Measurements from ENCODE around the gene EPB41L4B.
"Not testable (repeated sequence)": the region's sequence is repeated elsewhere in the genome, so short reads cannot be mapped to it uniquely, and the experiment has no call there.

EPB41L4B gene

DNA sequence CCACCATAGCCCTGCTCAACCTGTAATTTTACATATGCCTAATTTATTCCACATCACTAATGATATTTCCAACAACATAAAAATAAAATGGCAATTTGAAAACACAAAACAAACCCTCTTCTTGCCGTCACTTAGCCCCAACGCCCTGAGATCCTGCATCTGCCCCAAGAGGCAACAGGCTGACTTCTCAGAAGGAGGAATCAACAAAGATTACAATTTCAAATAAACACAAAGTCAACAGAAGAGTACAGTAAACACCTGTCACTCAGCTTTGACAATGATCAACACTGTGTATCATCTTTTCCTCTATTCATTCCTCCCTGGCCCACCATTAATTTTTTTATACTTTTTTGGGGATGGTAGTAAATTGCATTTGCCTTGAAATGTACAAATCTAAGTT is 19.8 kb downstream of the EPB41L4B start:
- DNase-seq (ENCODE audit: low read depth in 2 of 3, low spot score in 2 of 3), result no peak

DNA sequence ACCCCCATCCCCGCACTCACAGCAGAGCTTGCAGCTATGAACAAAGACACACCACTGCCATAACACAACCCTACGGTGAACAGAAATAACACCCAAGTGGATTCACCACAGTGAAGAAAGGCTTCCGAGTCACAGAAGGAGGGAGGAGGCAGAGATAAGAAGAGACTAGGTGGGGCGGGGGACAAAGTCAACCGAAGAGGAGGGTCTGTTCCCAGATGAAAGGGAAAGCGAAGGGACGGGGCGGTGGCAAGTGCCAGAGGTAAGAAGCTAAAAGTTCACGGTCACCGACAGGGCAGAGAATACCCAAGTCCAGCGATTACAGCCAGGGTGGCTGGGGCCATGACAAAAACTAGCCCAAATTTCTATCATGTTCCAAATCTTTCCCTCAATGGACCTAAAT is 21.0 kb downstream of the EPB41L4B start:
- no peak for DNase-seq (ENCODE audit: low read depth in 2 of 3, low spot score in 2 of 3)

- no peak for DNase-seq (ENCODE audit: low read depth in 2 of 3, low spot score in 2 of 3)
These were observed 23.0 kb downstream of the EPB41L4B start for GRCh38 chr9:109297899-109298298.

GRCh38 chr9:109295221-109296130 is 25.4 kb downstream of the EPB41L4B start:
- DNase-seq (ENCODE audit: low read depth in 2 of 3, low spot score in 2 of 3), result no peak

GRCh38 chr9:109290385-109290784 is 30.5 kb downstream of the EPB41L4B start:
- no peak for DNase-seq (ENCODE audit: low read depth in 2 of 3, low spot score in 2 of 3)

- no peak for DNase-seq (ENCODE audit: low read depth in 2 of 3, low spot score in 2 of 3)
These were observed 30.9 kb downstream of the EPB41L4B start for GRCh38 chr9:109289931-109290330.

DNA sequence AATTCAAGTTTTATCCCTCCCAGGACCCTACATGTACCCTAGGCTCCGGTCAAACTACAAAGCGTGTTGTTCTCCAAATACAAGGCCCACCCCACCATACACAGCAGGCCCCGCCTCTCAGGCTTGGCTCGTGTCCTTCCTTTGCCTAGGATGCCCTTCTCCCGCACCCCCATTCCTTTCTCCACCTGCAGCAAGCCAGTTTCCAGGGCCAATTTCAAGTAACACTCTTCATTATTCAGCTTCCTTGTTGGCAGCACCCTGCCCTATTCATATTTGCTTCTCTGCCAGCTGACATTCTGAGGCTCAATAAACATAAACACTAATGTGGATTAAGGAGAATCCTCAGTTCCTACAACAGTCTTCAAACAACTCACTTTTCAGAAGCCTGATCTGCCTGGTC is 31.7 kb downstream of the EPB41L4B start:
- no peak for DNase-seq (ENCODE audit: low read depth in 2 of 3, low spot score in 2 of 3)

GRCh38 chr9:109286981-109287380 is 33.9 kb downstream of the EPB41L4B start:
- no peak for DNase-seq (ENCODE audit: low read depth in 2 of 3, low spot score in 2 of 3)

GRCh38 chr9:109286571-109286977 is 34.3 kb downstream of the EPB41L4B start:
- no peak for DNase-seq (ENCODE audit: low read depth in 2 of 3, low spot score in 2 of 3)

DNA sequence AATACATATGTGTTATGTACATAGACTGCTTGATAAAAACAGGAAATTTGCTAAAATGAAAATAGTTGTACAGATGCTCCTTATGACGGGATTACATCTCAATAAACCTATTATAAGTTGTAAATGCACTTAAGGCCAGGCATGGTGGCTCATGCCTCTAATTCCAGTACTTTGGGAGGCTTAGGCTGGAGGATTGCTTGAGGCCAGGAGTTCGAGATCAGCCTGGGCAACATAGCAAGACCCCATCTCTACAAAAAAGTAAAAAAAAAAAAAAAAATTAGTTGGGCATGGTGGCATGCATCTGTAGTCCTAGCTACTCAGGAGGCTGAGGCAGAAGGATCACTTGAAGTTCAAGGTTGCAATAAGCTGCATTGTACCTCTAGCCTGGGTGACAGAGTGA is 37.2 kb downstream of the EPB41L4B start:
- not testable (repeated sequence) for DNase-seq (ENCODE audit: low read depth in 2 of 3, low spot score in 2 of 3)

DNA sequence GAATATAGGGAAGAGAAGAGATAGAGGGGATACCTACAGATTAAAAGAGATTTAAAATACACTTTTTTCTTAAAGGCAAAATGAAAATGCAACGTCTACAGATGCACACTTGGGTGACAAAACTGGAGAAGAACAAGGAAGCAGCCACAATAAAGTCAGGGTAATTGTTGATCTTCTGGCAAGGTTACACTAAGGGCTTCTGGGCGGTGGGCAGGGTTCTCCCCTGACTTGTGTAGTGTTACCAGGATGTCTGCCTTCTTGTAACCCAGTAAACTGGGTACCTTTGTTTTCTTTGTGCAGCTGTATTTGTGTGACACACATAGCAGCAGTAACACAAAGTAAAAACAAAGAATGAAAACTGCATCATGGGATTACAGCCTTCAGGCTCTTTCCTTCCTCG is 37.8 kb downstream of the EPB41L4B start:
- no peak for DNase-seq (ENCODE audit: low read depth in 2 of 3, low spot score in 2 of 3)

- DNase-seq (ENCODE audit: low read depth in 2 of 3, low spot score in 2 of 3), result no peak
These were observed 38.6 kb downstream of the EPB41L4B start for GRCh38 chr9:109282302-109282701.

DNA sequence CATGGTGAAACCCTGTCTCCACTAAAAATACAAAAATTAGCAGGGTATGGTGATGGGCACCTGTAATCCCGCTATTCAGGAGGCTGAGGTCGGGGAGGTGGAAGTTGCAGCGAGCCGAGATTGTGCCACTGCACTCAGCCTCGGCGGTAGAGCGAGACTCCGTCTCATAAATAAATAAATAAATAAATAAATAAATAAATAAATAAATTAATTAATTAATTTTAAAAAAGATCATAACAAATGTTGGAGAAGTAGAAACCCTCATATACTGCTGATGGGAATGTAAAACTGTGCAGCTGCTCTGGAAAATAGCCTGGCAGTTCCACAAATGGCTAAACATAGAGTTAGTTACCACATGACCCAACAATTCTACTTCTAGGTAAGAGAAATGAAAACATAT is 39.3 kb downstream of the EPB41L4B start:
- no peak for DNase-seq (ENCODE audit: low read depth in 2 of 3, low spot score in 2 of 3)

GRCh38 chr9:109278848-109279247 is 42.0 kb downstream of the EPB41L4B start:
- DNase-seq (ENCODE audit: low read depth in 2 of 3, low spot score in 2 of 3), result no peak

- no peak for DNase-seq (ENCODE audit: low read depth in 2 of 3, low spot score in 2 of 3)
These were observed 42.6 kb downstream of the EPB41L4B start for GRCh38 chr9:109278216-109278615.

DNA sequence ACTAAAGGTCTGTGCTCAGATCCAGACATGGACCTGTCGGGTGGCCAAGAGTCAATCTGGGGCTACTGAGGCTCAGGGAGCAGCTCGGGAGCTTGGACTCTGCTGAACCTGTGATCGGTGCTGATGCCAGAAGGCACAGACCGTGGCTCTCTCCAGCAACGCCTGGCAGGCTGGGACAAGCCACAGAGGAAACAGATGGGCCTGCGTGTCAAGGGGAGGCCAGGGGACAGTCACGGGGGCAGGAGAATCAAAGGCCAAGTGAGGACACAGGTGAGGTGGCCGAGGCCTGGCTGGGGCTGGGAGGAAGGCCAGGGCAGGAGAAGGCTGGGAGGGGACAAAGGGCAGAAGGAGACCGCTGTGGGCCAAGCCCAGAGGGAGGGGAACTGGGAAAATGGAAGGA is 43.4 kb downstream of the EPB41L4B start:
- DNase-seq (ENCODE audit: low read depth in 2 of 3, low spot score in 2 of 3), result no peak

DNA sequence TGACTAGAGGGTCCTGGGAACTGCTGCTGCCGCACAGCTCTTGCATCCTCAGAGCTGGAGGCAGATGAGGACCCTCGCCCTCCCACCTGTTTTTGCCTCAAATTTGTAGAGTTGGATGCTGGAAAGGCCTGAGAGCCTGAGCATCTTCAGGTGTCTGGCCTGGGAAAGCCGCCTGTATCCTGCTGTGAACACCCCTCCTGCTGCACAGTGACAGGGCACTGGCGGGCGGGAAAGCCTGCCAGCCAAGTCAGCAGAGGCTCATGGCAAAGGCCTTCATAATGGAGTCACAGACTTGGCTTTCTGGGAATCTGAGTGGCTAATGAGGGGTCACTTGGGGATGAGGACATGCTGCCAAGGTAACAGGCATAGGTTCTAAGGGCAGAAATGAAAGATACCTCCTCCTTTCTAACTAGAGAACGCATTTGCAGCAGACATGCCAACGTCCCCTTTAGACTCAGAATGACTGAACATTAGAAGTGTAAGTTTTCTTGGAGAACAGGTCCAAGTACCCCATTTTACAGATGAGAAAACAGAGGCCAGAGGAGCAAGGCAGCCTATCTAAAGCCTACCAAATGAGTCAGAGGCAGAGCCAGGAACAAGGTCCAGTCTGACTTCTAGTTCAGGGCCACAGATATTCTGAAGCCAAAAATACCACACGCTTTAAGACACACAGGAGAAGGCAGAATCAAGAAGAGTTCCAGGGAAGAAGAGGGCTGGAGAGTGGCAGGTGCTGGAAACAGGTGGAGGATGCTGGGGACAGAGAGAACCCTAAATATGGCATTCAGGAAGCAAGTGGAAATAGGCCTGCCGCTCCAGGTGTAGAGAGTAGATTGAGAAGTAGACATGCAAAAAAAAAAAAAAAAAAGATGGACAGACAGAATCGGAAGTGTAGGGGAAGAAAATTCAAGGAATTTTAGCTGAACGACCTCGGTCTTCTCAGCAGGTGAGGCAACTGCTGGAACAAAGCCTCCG is 44.1 kb downstream of the EPB41L4B start:
- DNase-seq (ENCODE audit: low read depth in 2 of 3, low spot score in 2 of 3), result no peak

DNA sequence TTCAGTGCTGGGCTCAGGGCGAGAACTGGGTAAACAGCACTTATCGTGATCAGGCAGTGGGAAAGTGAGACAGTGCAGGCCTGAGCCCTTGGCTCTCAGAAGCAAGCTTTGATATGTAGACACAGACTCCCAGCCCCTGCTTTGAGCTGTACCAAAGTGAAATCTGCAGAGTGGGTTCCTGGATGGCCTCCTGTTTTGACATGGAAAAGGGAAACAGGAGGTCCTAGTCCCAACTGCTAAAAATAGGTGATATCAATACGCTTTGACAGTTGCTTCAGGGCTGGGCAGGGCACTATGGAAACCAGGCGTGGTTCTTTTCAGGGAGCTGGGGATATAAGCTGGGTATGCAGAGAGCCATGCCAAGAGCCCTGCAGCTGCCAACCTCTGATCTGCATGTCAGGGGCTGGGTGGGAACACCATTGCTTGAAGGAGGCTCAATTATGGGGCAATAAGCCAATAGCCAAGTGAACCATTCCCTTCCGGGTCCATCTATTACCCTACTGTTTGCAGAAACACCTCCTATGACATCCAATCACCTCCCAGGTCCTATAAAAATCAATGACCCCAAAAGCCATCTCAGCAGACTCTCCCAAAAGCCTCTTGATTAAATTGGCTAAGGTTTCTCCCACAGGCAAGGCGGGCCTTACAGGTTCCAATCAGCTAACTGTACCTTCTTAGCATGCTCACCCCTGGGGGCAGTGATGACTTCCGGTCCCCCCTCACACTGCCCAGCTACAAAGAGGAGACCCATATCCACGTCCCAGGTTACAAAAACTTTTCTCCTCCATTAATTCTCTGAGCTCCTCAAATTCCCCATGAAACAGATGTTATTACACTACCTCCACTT is 45.8 kb downstream of the EPB41L4B start:
- DNase-seq (ENCODE audit: low read depth in 2 of 3, low spot score in 2 of 3), result no peak

DNA sequence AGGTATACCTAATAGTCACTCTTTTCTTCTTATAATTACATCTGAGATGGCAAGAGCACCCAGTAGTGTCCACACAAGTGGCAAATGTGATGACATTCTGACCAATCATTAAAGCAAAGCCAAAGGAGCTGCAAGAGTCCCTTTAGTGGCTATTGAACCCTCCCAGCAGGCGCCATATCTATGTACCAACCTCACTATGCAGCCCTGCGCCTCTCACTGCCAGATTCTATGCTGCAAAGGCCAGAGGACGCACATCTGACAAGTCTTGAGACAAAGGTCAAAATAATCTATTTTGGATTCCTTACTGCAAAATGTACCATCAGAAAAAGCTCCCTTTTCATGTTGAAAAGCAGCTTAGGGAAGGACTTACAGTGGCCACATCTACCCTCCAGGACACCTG is 47.0 kb downstream of the EPB41L4B start:
- DNase-seq (ENCODE audit: low read depth in 2 of 3, low spot score in 2 of 3), result no peak

DNA sequence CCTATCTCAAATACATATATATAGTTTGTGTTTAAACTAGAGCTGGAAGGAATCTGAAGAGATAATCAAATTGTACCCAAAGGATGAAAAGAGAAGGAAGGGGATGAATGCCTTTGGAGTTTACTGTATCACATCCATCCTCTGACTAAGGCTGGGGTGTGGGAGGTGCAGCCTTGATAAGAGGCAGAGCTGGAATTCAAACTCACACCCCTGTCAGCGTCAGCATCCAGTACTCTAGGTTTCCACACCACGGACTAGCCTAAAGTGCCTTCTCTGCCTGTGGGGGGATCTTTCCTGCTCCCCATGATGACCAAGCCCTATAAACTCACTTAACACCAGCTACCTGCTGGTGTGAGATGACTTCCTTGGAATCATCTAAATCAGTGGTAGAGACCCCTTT is 48.1 kb downstream of the EPB41L4B start:
- DNase-seq (ENCODE audit: low read depth in 2 of 3, low spot score in 2 of 3), result no peak

DNA sequence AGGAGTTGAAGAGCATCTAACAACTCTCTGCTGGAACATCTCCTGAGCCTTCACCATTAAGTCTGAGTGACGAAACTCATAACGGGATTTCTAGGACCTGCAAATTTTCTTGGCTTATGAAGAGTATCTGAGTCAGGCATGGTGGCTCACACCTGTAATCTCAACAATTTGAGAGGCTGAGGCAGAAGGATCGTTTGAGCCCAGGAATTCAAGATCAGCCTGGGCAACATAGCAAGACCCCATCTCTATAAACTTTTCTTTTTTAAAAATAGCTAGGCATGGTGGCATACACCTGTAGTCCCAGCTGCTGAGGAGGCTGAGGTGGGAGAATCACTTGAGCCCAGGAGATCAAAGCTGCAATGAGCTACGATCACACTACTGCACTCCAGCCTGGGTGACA is 48.8 kb downstream of the EPB41L4B start:
- no peak for DNase-seq (ENCODE audit: low read depth in 2 of 3, low spot score in 2 of 3)
